ENCODE results near the gene TANC1.

The TANC1 gene

GRCh38 chr2:159262226-159262625, 293.8 kb downstream of the TANC1 start:
- no peak for DNase-seq (ENCODE audit: low read depth in 3 of 3)

GRCh38 chr2:159262904-159263303, 294.5 kb downstream of the TANC1 start:
- no peak for DNase-seq (ENCODE audit: low read depth in 3 of 3)

- DNase-seq (ENCODE audit: low read depth in 3 of 3), result no peak
Measured at GRCh38 chr2:159265171-159265576, 296.7 kb downstream of the TANC1 start.

GRCh38 chr2:159266554-159266953, 298.1 kb downstream of the TANC1 start:
- DNase-seq (ENCODE audit: low read depth in 3 of 3), result no peak

- DNase-seq (ENCODE audit: low read depth in 3 of 3), result no peak
Measured at GRCh38 chr2:159267921-159268320, 299.5 kb downstream of the TANC1 start.

GRCh38 chr2:159270744-159271379, 302.4 kb downstream of the TANC1 start:
- DNase-seq (ENCODE audit: low read depth in 3 of 3), result no peak

- no peak for DNase-seq (ENCODE audit: low read depth in 3 of 3)
Measured at GRCh38 chr2:159272156-159272555, 303.7 kb downstream of the TANC1 start.

- no peak for DNase-seq (ENCODE audit: low read depth in 3 of 3)
Measured at GRCh38 chr2:159275111-159275510, 306.7 kb downstream of the TANC1 start.

- no peak for DNase-seq (ENCODE audit: low read depth in 3 of 3)
Measured at GRCh38 chr2:159279700-159280099, 311.3 kb downstream of the TANC1 start.

- DNase-seq (ENCODE audit: low read depth in 3 of 3), result no peak
Measured at GRCh38 chr2:159281002-159281401, 312.6 kb downstream of the TANC1 start.
